ENCODE results near the gene BCAR3.
"Not testable (repeated sequence)": the region's sequence is repeated elsewhere in the genome, so short reads cannot be mapped to it uniquely, and the experiment has no call there.

Gene BCAR3

GRCh38 chr1:93704052-93704451, 22.4 kb upstream of the BCAR3 start:
- DNase-seq = no peak

- DNase-seq = no peak
Observed at GRCh38 chr1:93703643-93704042, 22.0 kb upstream of the BCAR3 start.

- DNase-seq = no peak
Observed at GRCh38 chr1:93702828-93703183, 21.2 kb upstream of the BCAR3 start.

- DNase-seq = no peak
Observed at GRCh38 chr1:93702111-93702827, 20.6 kb upstream of the BCAR3 start.

GRCh38 chr1:93701629-93702028, 20.0 kb upstream of the BCAR3 start:
- no peak for DNase-seq

GRCh38 chr1:93700532-93701469, 19.2 kb upstream of the BCAR3 start:
- no peak for DNase-seq

- no peak for DNase-seq
Observed at GRCh38 chr1:93699503-93700168, 18.0 kb upstream of the BCAR3 start.

- no peak for DNase-seq
Observed at GRCh38 chr1:93699049-93699384, 17.4 kb upstream of the BCAR3 start.

- no peak for DNase-seq
Observed at GRCh38 chr1:93698329-93699048, 16.9 kb upstream of the BCAR3 start.

GRCh38 chr1:93697566-93697965, 15.9 kb upstream of the BCAR3 start:
- not testable (repeated sequence) for DNase-seq

GRCh38 chr1:93695411-93696005, 13.9 kb upstream of the BCAR3 start:
- DNase-seq = no peak

- DNase-seq = no peak
Observed at GRCh38 chr1:93694819-93695218, 13.2 kb upstream of the BCAR3 start.

GRCh38 chr1:93694039-93694438, 12.4 kb upstream of the BCAR3 start:
- DNase-seq = no peak

GRCh38 chr1:93692983-93693591, 11.4 kb upstream of the BCAR3 start:
- peak; percentile 24 for DNase-seq

GRCh38 chr1:93692451-93692861, 10.8 kb upstream of the BCAR3 start:
- no peak for DNase-seq

- no peak for DNase-seq
Observed at GRCh38 chr1:93692026-93692425, 10.4 kb upstream of the BCAR3 start.

- DNase-seq = no peak
Observed at GRCh38 chr1:93690921-93691789, 9.5 kb upstream of the BCAR3 start.

- DNase-seq = no peak
Observed at GRCh38 chr1:93690341-93690740, 8.7 kb upstream of the BCAR3 start.

- no peak for DNase-seq
Observed at GRCh38 chr1:93689521-93690223, 8.0 kb upstream of the BCAR3 start.

- no peak for DNase-seq
Observed at GRCh38 chr1:93687542-93687941, 5.9 kb upstream of the BCAR3 start.
